Mucosa of stomach (tissue), 1 donor: ENCODE results near the gene ISY1.
A peak's percentile ranks its signal among the peaks of the same experiment; 100 is the strongest.
"Not testable (repeated sequence)": the region's sequence is repeated elsewhere in the genome, so short reads cannot be mapped to it uniquely, and the experiment has no call there.

Experiments
- H3K27me3 ChIP-seq: one replicate; pipeline ENCODE4 v1.7.0; 2013; ENCODE audit warnings: mild to moderate bottlenecking, low read length; ENCODE audit not compliant: control insufficient read depth, insufficient read depth
- H3K36me3 ChIP-seq: one replicate; pipeline ENCODE4 v1.7.0; 2013; ENCODE audit warnings: low read length; ENCODE audit not compliant: control insufficient read depth, insufficient read depth
- H3K4me1 ChIP-seq: one replicate; pipeline ENCODE4 v1.7.0; 2013; ENCODE audit warnings: mild to moderate bottlenecking, low read length; ENCODE audit not compliant: control insufficient read depth, insufficient read depth
- H3K4me3 ChIP-seq: one replicate; pipeline ENCODE4 v1.7.0; 2013; ENCODE audit warnings: low read length
- H3K9ac ChIP-seq: one replicate; pipeline ENCODE4 v1.7.0; 2013; ENCODE audit warnings: mild to moderate bottlenecking, low read length, moderate library complexity
- H3K9me3 ChIP-seq: one replicate; pipeline ENCODE4 v1.7.0; 2013; ENCODE audit warnings: mild to moderate bottlenecking, low read length, moderate library complexity; ENCODE audit not compliant: control insufficient read depth
- donor health status: Pancreatic carcinoma.

The ISY1 gene

DNA sequence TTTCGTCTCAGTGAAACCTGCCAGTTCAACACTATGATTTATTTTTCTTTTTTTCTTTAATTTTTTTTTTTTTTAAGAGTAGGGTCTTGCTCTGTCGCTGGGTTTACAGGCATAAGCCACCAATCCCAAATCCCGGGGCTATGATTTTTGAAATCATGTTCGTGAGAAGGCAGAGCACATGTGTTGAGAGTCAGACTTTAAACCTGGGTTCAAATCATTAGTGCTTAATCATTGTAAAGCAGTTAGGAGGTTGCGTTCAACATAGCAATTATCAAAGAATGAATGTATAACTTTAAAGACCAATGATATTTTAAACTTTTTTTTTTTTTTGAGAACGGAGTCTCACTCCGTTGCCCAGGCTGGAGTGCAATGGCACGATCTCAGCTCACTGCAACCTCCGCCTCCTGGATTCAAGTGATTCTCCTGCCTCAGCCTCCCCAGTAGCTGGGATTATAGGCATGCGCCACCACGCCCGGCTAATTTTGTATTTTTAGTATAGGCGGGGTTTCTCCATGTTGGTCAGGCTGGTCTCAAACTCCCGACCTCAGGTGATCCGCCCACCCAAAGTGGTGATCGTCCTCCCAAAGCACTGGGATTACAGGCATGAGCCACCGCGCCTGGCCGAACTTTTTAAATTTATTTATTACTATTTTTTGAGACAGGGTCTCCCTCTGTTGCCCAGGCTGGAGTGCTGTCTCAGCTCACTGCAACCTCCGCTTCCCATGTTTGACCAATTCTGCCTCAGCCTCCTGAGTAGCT lies 24.1 kb upstream of the ISY1 start:
- H3K4me3 ChIP-seq, H3K36me3 ChIP-seq, H3K9me3 ChIP-seq, H3K27me3 ChIP-seq: not testable (repeated sequence)
- Histone ChIP-seq H3K4me1 (peaks cover 22% of the 10 kb centered on the region), H3K9ac (peak overlapping the region; percentile 89)

DNA sequence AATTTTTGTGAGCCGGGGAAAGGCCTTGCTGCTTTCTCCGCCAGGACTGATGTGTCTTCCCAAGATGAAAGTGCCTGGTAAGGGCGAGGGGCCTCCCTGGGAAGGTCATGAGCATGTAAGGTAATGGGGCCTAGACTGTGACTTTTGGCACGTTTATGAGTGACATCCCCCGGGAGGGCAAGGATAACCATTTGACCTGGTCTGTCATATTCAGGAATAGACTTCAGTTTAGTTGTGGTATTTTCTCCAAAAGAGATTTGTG lies 23.5 kb upstream of the ISY1 start:
- H3K9me3 ChIP-seq, result no peaks in the 10 kb centered on the region
- H3K4me3 ChIP-seq, result peak overlapping the region; percentile 49
- peak overlapping the region; percentile 89 for H3K9ac ChIP-seq
- H3K27me3 ChIP-seq, result no peaks in the 10 kb centered on the region
- H3K4me1 ChIP-seq, result peaks cover 26% of the 10 kb centered on the region
- H3K36me3 ChIP-seq, result no peaks in the 10 kb centered on the region

DNA sequence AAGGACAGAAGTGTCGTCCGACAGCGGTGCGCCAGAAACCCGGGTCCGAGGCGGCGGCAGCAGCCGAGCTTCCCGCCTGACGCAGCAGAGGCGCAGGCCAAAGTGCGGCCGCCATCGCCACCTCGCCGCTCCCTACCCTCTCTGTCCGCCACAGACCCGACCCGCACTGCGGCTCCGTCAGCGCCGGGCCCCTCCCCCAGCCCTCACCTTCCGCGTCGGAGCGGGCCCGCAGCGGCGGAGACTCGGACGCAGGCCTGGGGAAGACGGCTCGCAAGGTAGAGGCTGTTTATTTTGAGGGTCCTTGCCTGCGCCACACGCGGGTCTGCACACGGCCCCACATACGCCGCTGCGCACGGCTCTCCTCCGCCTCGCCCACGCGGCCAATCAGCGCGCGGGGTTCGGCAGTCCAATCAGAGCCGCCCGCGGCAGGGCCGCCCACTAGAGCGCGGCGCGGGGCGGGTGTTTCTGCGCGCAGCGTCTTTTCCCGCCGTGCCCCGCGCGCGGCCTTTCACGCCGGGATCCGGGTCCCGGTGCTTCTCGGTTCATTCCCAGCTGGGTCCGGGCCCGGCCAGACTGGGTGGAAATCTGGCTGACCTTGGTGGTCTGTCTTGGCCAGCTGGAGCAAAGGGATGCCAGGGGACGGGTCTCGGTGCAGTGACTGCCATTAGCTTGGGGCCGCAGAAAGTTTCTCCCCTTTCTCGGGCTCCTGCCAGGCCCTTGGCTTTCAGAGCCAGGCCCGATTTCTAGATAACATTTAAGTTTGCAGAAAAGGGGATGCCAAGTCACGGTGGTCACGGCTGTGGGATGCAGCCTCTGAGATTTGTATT lies 22.9 kb upstream of the ISY1 start, which contains the start of gene CNBP:
Gene CNBP, minus strand, starts transcription at position 328 of the 827 bp plus-strand sequence. CDS start 12,139 bp downstream, outside the sequence.
- Histone ChIP-seq H3K4me3 (peak within 1 kb of the TSS; percentile 79), H3K4me1 (peaks cover 32% of the 10 kb centered on the region), H3K9ac (peak within 1 kb of the TSS; percentile 89), H3K27me3 (no peaks in the 10 kb centered on the region), H3K9me3 (no peaks in the 10 kb centered on the region), H3K36me3 (no peaks in the 10 kb centered on the region)

DNA sequence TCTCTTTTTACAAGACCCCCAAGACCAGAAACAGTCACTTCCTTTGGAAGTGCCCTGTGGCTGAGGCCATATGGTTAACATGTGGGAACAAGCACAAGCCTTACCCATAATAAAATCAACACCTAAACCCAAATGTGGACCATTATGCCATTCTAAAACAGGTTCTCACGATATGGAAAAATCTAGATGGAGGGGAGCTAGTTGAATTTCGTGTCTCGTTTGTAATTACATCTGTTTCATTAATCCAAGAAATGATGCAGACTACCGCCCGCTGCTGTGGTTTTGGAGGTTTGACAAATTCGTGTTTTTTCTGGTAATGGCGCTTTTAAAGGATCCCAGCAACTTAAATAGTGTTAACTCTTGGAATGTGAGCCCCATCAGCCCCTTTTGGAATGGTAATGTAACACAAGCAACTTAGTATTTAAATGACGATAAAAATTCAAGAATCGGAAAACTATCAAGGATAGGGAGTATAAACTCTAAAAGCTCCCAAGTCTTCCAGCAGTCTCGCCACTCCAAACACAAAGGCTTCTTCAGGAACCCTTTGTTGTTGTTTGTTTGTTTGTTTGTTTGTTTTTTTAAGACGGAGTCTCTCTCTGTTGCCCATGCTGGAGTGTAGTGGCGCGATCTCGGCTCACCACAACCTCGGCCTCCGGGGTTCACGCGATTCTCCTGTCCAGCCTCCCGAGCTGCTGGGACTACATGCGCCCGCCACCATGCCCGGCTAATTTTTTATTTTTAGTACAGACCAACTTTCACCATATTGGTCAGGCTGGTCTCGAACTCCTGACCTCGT lies 21.7 kb upstream of the ISY1 start:
- Histone ChIP-seq H3K27me3 (no peaks in the 10 kb centered on the region), H3K4me3 (peak overlapping the region; percentile 79), H3K4me1 (peaks cover 40% of the 10 kb centered on the region), H3K36me3 (no peaks in the 10 kb centered on the region), H3K9ac (peak overlapping the region; percentile 89), H3K9me3 (no peaks in the 10 kb centered on the region)

DNA sequence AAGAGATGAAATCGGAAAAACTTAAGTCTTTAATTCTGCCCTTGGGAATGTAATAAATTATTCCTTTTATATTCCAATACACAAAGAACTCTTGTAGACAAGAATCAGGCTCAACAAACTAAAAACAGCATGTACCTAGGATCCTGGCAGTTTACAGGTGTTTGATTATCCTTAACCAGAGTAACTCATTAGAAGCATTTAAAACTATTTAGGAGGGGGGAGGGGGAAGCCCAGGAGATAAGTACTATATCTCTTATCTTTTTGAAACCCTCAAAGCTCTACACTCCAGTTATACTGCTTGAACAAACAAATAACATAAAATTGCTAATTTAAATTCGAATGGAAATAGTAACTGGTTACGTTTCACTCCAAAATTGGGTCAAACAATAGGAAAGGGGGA lies 21.0 kb upstream of the ISY1 start:
- Histone ChIP-seq H3K36me3 (no peaks in the 10 kb centered on the region), H3K4me1 (peaks cover 45% of the 10 kb centered on the region), H3K9me3 (no peaks in the 10 kb centered on the region), H3K27me3 (no peaks in the 10 kb centered on the region), H3K4me3 (peak overlapping the region; percentile 79), H3K9ac (peak overlapping the region; percentile 89)

DNA sequence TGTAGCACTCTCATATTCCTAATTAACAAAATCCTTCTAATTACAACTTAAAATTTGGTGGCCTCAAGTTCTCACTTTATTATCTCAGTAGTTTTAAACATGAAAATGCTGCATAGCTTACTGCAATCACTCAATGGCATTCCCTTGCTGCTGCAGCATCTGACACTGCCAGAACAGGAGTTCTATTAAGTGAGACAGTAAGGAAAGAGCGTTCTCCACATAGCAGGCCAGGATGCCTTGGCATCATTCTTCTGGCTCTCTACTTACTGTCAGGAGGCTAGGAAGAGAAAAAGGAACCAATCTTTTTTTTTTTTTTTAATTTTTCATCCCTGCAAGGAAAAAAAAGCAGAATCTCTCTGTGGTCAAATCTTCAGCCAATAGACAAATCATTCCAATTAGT lies 19.6 kb upstream of the ISY1 start:
- Histone ChIP-seq H3K9me3 (no peaks in the 10 kb centered on the region), H3K9ac (no peak overlapping the region), H3K27me3 (no peaks in the 10 kb centered on the region), H3K4me3 (no peak overlapping the region), H3K4me1 (peaks cover 55% of the 10 kb centered on the region), H3K36me3 (peaks cover 6% of the 10 kb centered on the region)

DNA sequence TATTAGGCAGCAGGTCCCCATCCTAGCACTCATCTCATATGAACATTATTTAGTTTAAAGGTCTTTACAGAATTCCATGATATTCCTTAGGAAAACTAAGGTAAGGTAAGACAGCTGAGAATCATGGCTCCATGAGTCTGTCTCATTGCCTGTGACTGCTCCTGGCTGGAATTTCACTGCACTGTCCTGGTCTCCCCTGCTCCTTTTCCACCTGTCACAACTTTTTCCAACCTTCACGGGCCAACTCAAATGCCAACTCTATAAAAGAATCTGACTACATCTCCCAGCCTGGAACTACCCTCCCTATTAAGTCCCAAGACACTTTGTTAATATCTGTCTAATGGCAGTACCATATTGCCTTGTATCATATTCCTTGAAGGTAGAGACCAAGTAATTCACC lies 15.2 kb upstream of the ISY1 start:
- Histone ChIP-seq H3K36me3 (peaks cover 10% of the 10 kb centered on the region), H3K9me3 (no peaks in the 10 kb centered on the region), H3K9ac (no peak overlapping the region), H3K27me3 (no peaks in the 10 kb centered on the region), H3K4me3 (no peak overlapping the region), H3K4me1 (peaks cover 43% of the 10 kb centered on the region)

DNA sequence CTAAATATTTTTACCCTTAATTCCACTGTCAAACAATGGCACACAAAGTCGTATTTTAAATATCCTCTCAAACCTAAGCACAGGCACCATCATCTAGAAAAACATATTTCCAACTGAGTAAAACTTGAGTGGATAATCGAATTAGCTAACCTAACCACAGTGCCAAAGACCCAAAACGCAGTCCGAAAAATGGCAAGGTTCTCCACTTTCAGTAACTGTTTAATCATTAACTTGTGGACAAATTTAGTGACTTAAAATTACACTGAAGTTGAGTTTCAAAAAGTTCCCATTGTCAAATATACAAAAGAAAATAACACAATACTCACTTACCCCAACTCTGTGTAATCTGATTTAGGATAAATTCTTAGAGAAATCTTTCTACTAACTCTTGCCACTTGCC lies 12.9 kb upstream of the ISY1 start:
- no peak overlapping the region for H3K4me3 ChIP-seq
- H3K9ac ChIP-seq, result no peak overlapping the region

DNA sequence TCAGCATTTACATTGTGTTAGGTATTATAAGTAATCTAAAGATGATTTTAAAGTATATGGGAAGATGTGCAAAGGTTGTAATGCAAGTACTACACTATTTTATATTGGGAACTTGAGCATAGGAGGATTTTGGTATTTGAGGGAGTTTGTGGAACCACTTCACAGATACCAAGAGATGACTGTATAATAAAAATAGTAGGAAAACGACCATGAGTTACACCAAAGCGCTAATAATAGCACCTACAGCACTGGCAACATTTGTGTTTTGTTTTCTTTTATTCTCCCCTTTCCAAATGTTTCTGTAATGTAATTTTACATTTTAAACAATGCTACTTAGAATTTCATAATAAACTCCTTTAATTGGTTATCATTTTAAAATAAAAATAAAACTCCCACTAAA lies 12.3 kb upstream of the ISY1 start:
- Histone ChIP-seq H3K36me3 (peaks cover 13% of the 10 kb centered on the region), H3K9ac (no peak overlapping the region), H3K4me1 (peaks cover 17% of the 10 kb centered on the region), H3K4me3 (no peak overlapping the region), H3K9me3 (no peaks in the 10 kb centered on the region), H3K27me3 (no peaks in the 10 kb centered on the region)

More for the DNA sequence above, 12.9 kb upstream of the ISY1 start:
- Histone ChIP-seq H3K4me1 (peaks cover 23% of the 10 kb centered on the region), H3K27me3 (no peaks in the 10 kb centered on the region), H3K9me3 (no peaks in the 10 kb centered on the region), H3K36me3 (peaks cover 13% of the 10 kb centered on the region)

DNA sequence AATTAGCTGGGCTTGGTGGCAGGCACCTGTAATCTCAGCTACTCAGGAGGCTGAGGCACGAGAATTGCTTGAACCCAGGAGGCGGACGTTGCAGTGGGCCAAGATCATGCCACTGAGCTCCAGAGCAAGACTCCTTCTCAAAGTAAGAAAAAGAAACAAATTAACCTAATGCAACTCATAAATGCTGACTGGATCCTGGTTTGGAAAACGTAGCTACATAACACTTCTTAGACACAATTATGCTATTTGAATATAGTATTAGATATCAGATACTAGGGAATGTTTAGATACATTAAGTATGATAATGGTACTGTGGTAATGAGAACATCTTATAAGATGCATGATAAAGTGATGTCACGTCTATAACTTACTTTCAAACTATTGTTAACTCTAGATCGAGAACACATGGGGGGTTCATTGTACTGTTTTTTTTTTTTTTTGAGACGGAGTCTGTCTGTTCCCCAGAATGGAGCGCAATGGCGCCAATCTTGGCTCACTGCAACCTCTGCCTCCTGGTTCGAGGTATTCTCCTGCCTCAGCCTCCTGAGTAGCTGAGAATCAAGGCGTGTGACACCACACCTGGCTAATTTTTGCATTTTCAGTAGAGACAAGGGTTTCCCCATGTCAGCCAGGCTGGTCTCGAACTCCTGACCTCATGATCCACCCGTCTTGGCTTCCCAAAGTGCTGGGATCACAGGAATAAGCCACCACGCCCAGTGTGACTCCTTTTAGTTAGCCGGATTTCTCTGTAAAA lies 5.9 kb upstream of the ISY1 start:
- H3K27me3 ChIP-seq, result no peaks in the 10 kb centered on the region
- H3K36me3 ChIP-seq, result peaks cover 26% of the 10 kb centered on the region
- H3K9ac ChIP-seq, result no peak overlapping the region
- H3K4me1 ChIP-seq, result peaks cover 10% of the 10 kb centered on the region
- no peaks in the 10 kb centered on the region for H3K9me3 ChIP-seq
- H3K4me3 ChIP-seq, result no peak overlapping the region

DNA sequence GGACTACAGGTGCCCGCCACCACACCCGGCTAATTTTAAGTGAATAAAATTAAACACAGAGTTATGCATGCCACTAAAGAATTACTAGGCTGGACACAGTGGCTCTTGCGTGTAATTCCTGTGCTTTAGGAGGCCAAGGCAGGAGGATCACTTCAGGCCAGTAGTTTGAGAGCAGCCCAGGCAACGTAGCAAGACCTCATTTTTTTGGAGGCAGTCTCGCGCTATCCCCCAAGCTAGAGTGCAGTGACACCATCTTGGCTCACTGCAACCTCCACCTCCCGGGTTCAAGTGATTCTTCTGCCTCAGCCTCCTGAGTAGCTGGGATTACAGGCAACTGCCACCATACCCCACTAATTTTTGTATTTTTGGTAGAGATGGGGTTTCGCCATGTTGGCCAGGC lies 4.7 kb upstream of the ISY1 start:
- H3K9ac ChIP-seq, H3K27me3 ChIP-seq, H3K4me3 ChIP-seq, H3K9me3 ChIP-seq: not testable (repeated sequence)
- Histone ChIP-seq H3K36me3 (peaks cover 18% of the 10 kb centered on the region), H3K4me1 (peaks cover 11% of the 10 kb centered on the region)
